NCI-H2107 (cell line): ENCODE data around the gene SPPL2C.
"Not testable (repeated sequence)": the region's sequence is repeated elsewhere in the genome, so short reads cannot be mapped to it uniquely, and the experiment has no call there.

ENCODE experiments used
- DNase-seq: peaks from one replicate; lab custom pipeline; 2025; lab: John Stamatoyannopoulos, UW

Gene SPPL2C

DNA sequence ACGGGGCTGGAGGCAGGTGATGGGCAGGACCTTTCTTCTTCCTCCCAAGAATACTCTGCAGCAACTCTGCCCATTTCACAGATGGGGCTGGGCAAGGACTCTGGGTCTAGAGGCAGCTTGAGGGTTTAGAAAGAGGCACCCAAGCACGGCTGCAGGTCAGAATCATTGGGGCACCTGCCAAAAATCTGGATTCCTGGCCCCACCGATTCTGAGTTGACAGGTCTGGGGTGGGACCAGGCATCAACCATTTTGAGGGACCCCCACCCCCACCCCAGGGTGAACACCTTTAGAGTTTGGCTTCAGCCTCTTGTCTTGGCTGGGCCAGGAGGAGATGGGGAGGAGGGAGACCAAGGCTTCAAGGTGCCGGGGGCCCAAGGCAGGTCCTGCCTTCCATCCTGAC is 5.3 kb downstream of the SPPL2C start:
- no peak for DNase-seq

GRCh38 chr17:45850468-45850867 is 5.8 kb downstream of the SPPL2C start:
- DNase-seq: no peak

DNA sequence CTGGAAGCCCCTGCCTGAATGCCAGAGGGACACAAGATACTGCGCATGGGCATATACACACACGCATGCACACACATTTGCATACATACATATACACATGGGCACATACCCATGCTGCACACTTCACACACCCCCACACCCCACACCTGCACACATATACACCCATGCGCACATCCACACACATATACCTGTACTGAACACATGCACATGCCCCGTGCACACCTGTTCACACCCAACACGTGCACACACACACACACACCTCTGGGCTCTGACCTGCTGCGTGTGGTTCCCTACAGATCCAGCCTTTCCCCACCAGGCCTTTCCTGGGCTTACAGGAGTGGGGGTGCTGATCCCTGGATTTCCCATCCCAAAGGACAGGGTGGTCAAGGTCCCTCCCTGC is 6.3 kb downstream of the SPPL2C start:
- no peak for DNase-seq

GRCh38 chr17:45851464-45851863 is 6.8 kb downstream of the SPPL2C start:
- DNase-seq: no peak

- DNase-seq: no peak
These were observed 7.2 kb downstream of the SPPL2C start for GRCh38 chr17:45851873-45852272.

DNA sequence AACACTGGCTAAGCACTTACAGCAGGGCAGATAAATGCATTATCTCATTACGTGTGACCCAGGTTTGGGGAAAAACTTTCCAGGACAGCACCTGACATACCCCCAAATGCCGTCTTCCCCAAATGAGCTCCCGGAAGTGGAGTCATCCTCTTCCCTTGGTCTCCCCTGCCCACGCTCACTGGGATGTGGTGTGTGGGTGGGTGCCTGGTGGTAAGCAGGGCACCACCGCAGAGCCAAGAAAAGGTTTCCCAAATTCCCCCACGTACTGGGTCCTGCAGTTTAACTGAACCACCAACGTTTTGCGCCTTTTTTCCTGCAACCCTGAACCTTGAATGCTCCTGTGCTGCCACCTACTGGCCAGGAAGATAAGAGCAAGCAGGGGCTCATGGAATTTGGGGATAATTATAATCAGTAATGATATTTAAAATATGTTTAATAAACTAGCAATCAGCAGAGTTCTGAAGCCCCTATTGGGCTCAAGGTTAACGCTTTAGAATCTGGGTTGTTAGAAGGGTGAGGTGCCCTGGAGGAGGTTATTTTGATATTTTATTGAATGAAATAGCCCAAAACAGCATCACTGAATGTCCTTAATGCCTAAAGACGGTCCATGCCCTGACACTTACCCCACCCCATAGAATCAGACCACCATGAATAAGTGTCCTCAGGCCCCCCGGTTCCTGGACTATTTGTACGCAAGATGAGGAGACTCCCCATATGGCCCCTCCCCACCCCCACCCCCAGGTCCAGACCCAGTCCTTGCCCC is 8.0 kb downstream of the SPPL2C start:
- DNase-seq: peak; percentile 71

- DNase-seq: no peak
These were observed 9.5 kb downstream of the SPPL2C start for GRCh38 chr17:45854209-45854608.

- DNase-seq: no peak
These were observed 11.1 kb downstream of the SPPL2C start for GRCh38 chr17:45855691-45856336.

GRCh38 chr17:45857977-45858708 is 13.5 kb downstream of the SPPL2C start:
- DNase-seq: no peak

GRCh38 chr17:45861165-45861564 is 16.5 kb downstream of the SPPL2C start:
- DNase-seq: no peak

GRCh38 chr17:45862127-45862526 is 17.4 kb downstream of the SPPL2C start:
- DNase-seq: not testable (repeated sequence)

DNA sequence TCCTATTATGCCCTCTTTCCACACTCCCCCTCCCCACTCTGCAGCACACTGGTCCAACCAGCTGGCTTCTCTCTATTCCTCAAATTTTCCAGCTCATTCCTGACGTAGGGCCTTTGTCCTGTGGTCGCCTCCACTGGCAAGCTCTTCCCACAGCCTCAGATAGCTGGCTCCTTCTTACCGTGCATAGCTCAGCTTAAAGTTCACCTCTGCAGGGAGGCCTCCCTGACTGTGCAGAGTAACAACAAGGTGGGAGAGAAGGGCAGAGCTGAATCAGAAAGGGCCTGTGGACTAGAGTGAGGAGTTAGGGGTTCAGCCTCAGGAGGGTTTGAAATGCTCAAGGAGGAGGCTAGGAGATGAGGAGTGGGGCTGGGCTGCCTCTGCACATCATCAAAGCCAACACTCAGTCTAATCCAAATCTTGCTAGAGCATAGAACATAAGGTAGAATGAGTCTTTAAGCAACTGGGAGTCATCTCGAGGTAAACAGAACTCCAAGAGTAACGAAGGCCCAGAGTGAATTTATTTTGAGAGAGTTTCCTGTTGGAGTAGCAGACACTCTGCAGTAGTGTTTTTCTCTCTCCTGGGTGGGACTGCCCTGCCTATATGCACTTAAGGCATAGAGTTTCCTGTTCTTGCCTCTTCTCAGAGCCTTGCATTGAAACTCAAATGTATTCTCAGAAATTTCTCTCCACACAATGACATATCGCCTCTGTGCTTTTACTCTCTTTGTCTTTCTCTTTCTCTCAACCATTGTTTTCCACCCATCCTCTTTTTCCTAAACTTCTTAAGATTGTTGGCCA is 19.4 kb downstream of the SPPL2C start:
- no peak for DNase-seq

- no peak for DNase-seq
These were observed 22.5 kb downstream of the SPPL2C start for GRCh38 chr17:45867171-45867570.

DNA sequence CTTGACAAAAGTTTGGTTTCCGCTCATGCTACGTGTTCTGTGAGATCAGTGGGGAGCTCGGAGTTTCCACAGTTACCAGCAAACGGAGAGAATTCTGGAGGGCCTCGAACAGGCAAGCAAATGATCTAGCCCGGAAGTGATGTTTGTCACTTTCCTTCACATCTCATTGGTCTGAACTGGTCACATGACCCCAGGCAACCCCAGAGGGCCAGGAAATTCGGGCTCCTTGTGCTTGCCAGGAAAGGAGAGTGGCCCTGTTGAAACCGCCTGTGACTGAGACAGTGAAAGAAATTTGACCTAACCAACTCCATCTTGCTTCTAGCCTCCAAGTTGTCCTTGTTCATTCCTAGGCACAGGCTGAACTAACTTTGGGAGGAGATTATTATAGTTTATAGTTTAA is 23.0 kb downstream of the SPPL2C start:
- DNase-seq: no peak

- DNase-seq: no peak
These were observed 23.6 kb downstream of the SPPL2C start for GRCh38 chr17:45868276-45868675.

GRCh38 chr17:45869676-45870341 is 25.1 kb downstream of the SPPL2C start:
- no peak for DNase-seq

GRCh38 chr17:45870342-45870974 is 25.8 kb downstream of the SPPL2C start:
- DNase-seq: no peak

- no peak for DNase-seq
These were observed 27.0 kb downstream of the SPPL2C start for GRCh38 chr17:45871718-45872117.

GRCh38 chr17:45873728-45874127 is 29.0 kb downstream of the SPPL2C start:
- no peak for DNase-seq

DNA sequence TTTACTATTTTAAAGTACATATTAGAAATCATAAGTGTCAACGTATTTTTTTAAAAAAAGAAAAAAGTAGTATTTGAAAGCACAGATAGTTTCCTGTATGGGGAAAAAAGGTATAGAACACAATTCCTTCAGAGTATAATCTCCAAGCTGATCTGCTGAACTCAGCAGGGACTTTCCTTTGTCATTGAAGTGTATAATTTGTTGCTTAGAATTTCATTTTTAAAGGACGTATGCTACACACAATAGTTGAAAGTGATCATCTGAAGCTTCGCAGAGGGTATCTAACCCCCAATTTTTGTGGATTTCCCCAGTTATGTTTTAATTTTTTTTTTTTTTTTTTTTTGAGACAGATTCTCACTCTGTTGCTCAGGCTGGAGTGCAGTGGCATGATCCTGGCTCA is 29.5 kb downstream of the SPPL2C start:
- no peak for DNase-seq

GRCh38 chr17:45876539-45876938 is 31.9 kb downstream of the SPPL2C start:
- no peak for DNase-seq
